SH-SY5Y (cell line): ENCODE measurements around the gene ACOX3.

Experiments used
- GATA2 ChIP-seq: IDR thresholded peaks from 2 replicates; pipeline ENCODE4 v1.6.1; 2011; ENCODE audit warnings: mild to moderate bottlenecking, low read depth, low read length
- GATA3 ChIP-seq: IDR thresholded peaks from 2 replicates; pipeline ENCODE4 v1.6.1; 2011; ENCODE audit warnings: low read depth, mild to moderate bottlenecking, low read length, moderate library complexity

ACOX3 gene

GRCh38 chr4:8453957-8454356 lies 13.4 kb upstream of the ACOX3 start:
- TF ChIP-seq GATA3, result no peak
- no peak for TF ChIP-seq GATA2

DNA sequence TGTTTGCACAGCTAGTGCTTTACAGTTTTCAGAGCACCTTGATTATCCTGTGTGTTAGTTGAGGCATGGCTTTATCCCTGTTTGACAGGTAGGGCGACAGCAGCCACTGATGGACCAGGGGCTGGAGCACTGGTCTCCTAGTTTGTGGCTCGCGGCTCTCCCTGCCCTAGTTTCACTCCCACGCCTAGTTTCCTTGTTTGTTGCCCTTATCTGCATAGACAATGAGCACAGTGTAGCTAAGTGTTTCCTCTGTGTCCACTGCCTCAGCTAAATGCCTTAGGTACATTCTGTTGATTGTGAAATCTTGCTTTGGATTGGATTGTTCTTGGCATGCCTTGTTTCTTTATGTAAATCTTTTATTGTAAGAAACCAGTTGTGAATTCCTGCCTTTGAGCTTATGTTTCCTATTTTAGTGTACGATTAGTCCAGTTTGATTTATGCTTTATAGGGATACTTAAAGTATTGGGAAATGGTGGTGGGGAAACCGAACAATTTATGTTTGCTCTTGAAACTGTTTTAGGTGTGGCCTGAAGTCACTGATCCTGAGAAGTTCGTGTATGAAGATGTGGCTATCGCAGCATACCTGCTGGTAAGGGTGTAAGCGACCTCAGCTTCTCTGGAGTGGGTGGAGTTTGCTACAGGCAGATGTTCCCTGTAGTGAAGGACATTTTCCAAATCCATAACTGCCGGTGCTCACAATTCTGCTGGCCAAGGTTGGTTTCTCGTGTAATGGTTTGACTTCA lies 11.1 kb upstream of the ACOX3 start:
- TF ChIP-seq GATA2 (no peak), GATA3 (no peak)

GRCh38 chr4:8446122-8446521 lies 5.6 kb upstream of the ACOX3 start:
- TF ChIP-seq GATA3, result no peak
- no peak for TF ChIP-seq GATA2

GRCh38 chr4:8443801-8444200 lies 3.3 kb upstream of the ACOX3 start:
- TF ChIP-seq GATA3, result no peak
- TF ChIP-seq GATA2, result no peak

GRCh38 chr4:8442596-8443358 lies 2.3 kb upstream of the ACOX3 start:
- TF ChIP-seq GATA3 (no peak), GATA2 (no peak)

- no peak for TF ChIP-seq GATA3
- no peak for TF ChIP-seq GATA2
Observed at GRCh38 chr4:8441499-8442091, 1.1 kb upstream of the ACOX3 start.

- TF ChIP-seq GATA2 (no peak), GATA3 (no peak)
Observed at GRCh38 chr4:8439914-8440491, 520 bp downstream of the ACOX3 start.

GRCh38 chr4:8439168-8439567 lies 1.4 kb downstream of the ACOX3 start:
- TF ChIP-seq GATA3 (no peak), GATA2 (no peak)

GRCh38 chr4:8438743-8439142 lies 1.8 kb downstream of the ACOX3 start:
- TF ChIP-seq GATA2, result no peak
- no peak for TF ChIP-seq GATA3

- TF ChIP-seq GATA3, result no peak
- TF ChIP-seq GATA2, result no peak
Observed at GRCh38 chr4:8437281-8437680, 3.2 kb downstream of the ACOX3 start.

DNA sequence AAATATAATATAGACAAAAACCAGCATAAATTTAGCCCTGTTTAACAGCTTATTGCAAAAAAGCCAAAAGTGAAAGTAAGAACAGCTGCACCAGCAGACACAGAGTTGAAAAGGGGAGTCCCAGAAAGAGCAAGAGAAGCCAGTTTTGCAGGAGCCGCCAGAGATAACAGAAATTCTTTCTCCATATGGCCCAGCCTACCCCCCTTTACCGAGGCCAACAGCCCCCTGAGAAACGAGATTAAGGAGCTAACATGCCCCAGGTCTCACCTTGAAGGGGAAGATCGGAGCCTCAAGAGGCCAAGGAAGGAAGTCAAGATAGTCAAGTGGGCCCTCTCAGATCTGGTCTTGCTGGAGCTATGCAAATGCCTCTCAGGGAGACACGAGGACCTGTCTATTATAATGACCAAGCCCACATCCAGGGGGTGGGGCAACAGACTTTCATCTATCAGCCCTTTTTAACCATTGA lies 4.8 kb downstream of the ACOX3 start:
- no peak for TF ChIP-seq GATA3
- TF ChIP-seq GATA2, result no peak

DNA sequence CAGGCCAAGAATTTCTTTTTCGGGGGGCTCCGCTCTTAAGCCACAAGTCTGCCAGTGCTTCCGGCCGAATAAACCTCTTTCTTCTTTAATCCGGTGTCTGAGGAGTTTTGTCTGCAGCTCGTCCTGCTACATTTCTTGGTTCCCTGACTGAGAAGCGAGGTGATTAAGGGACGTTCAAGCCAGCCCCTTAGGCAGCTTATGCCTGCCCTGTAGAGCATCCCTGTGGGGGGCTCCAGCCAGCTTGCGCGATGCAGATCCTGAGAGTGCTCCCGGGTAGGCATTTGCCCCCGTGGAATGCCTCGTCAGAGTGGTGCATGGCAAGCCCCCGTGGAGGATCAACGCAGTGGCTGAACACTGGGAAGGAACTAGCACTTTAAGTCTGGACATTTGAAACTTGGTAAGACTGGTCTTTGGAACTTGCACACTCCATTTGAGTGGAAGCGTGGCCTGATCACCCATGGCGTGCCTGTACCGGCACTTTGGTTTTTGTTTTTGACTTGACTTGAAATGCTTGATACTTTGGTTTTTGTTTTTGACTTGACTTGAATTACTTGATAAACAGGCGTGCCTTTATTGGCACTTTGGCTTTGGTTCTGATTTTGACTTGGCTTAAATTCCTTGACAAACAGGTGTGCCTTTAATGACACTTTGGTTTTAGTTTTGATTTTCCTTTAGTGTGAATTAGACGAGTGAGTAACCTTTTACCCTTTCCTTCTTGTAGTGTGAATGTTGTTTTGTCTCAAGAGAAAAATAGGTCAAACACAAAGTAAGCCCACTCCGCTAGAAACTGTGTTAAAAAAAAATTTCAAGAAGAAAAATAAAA lies 6.1 kb downstream of the ACOX3 start:
- TF ChIP-seq GATA2 (no peak), GATA3 (no peak)

DNA sequence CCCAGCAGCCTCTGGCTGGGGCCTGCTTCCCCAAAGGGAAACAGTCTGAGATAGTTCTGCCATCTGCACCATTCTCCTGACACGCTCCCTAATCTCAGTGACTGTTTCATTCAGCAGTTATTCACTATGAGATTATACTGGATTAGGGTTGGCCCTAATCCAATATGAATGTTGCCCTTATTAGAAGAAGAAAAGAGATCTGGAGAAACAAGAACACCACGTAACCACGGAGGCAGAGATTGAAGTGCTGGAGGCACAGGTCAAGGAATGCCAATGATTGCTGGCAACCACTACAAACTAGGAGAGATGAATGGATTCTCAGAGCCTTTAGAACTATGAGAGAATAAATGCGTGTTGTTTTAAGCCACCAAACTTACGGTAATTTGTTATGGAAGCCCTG lies 7.4 kb downstream of the ACOX3 start:
- no peak for TF ChIP-seq GATA2
- no peak for TF ChIP-seq GATA3
